GM19372 (cell line): ENCODE results near the gene ZYG11A.
A peak's percentile ranks its signal among the peaks of the same experiment; 100 is the strongest.
"Not testable (repeated sequence)": the region's sequence is repeated elsewhere in the genome, so short reads cannot be mapped to it uniquely, and the experiment has no call there.

Experiments used
- ATAC-seq: cut with Tn5 transposase; IDR thresholded peaks from one replicate; pipeline ENCODE4 v1.9.1; 2021; ENCODE audit warnings: mild to moderate bottlenecking, low read depth, moderate library complexity; ENCODE audit not compliant: unreplicated experiment

Gene ZYG11A

DNA sequence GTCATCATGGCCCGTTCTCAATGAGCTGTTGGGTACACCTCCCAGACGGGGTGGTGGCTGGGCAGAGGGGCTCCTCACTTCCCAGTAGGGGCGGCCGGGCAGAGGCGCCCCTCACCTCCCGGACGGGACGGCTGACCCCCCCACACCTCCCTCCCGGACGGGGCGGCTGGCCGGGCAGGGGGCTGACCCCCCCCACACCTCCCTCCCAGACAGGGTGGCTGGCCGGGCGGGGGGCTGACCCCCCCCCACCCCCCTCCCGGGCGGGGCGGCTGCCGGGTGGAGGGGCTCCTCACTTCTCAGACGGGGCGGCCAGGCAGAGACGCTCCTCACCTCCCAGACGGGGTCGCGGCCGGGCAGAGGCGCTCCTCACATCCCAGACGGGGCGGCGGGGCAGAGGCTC is 27.2 kb downstream of the ZYG11A start:
- ATAC-seq, result not testable (repeated sequence)

GRCh38 chr1:52876843-52877242 is 34.3 kb downstream of the ZYG11A start:
- ATAC-seq, result no peak

GRCh38 chr1:52877554-52877953 is 35.0 kb downstream of the ZYG11A start:
- no peak for ATAC-seq

- no peak for ATAC-seq
These were observed 37.6 kb downstream of the ZYG11A start for GRCh38 chr1:52880206-52880605.

- ATAC-seq, result no peak
These were observed 44.9 kb downstream of the ZYG11A start for GRCh38 chr1:52887483-52887882.

- no peak for ATAC-seq
These were observed 50.1 kb downstream of the ZYG11A start for GRCh38 chr1:52892424-52893215.

- no peak for ATAC-seq
These were observed 56.9 kb downstream of the ZYG11A start for GRCh38 chr1:52899445-52899894.

- ATAC-seq, result no peak
These were observed 57.8 kb downstream of the ZYG11A start for GRCh38 chr1:52900402-52900801.

GRCh38 chr1:52901384-52901783 is 58.8 kb downstream of the ZYG11A start:
- ATAC-seq, result no peak

- no peak for ATAC-seq
These were observed 61.8 kb downstream of the ZYG11A start for GRCh38 chr1:52904208-52904926.

DNA sequence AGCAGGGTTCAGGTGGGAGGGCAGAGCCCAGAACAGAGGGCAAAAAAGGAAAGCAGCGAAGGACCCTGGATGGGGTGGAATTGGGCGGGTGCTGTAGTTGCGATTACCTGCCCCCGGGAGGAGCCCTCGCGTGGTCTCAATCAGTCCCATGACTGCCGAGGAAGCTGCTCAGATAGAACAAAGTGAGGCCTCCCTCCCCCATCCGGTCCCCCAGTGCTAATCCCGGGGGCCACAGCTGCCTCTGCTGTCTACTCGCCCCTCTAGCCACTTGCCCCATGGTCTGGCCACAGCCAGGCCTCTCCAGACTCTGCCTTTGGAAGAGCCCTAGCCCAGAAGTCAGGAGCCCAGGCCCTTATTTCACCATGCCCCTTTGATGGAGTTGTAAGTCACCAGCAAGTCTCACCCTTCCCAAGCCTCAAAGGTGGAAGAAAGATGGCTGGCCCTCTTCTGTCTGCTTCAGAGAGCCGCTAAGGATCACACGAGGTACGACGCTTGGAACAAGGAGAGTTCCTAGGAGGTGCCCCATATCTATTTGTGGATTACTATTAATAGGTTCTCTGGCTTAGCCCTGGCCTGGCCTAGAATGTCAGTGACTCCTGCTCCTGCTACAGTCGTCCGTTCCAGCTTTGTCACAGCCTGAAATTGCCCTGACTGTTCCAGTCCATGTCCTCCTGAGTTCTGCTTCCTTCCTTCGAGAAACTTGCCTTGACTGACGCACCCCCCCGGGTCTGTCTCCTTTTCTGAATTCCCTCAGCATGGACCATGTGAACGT is 62.6 kb downstream of the ZYG11A start:
- peak; percentile 79 for ATAC-seq

DNA sequence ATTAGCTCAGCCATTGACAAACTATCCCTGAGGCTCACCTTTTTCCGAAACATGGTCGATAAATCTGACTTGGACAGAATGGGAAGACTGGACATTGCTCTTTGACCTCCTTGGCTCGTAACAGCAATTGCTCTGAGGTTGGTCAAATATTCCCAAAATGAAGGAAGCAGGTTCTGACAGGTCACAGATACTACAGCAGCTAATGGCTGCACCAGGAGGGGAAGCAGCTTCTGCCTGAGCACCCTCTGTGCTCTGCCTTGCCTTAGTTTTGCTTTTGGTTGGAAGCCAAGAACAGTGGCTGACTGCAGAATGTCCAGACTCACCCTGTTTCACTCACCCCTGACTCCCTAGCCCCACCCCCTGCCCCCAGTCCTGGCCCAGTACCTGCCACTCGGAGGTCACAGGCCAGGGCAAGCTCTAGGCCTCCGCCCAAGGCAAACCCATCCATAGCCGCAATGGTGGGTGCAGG is 63.6 kb downstream of the ZYG11A start:
- ATAC-seq, result no peak

GRCh38 chr1:52907068-52907811 is 64.7 kb downstream of the ZYG11A start:
- no peak for ATAC-seq

DNA sequence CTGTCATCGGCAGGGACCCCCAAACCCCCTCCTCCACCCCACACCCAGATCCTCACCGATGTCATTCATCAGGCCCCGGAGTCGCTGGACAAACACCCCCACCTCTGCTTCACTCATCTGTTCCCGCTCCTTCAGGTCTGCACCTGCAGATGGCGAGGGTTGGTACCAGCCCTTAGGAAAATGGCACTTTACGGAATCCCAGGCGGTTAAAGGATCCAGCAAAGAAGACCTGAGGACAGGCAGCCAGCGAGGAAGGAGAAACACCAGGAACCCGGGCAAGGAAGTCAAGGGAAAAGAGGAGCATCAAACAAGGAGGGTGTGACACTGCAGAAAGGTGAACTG is 65.2 kb downstream of the ZYG11A start:
- ATAC-seq, result no peak

DNA sequence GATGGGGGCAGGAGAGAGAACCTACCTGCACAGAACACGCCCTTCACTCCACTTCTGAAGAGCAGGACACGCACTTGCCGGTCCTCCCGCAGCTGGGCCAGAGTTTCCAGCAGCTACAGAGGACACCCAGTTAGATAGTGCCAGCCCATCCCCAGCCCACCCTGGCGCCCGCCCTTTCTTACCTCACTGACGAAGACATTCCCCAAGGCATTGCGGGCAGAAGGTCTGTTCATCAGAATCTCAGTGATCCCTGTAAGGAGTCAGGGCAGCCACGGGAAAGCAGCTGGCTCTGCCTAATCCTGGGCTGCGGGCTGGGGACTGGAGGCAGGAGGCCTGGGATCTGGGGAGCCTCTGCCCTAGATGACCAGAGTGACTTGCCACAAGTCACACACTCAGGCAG is 69.0 kb downstream of the ZYG11A start:
- no peak for ATAC-seq

DNA sequence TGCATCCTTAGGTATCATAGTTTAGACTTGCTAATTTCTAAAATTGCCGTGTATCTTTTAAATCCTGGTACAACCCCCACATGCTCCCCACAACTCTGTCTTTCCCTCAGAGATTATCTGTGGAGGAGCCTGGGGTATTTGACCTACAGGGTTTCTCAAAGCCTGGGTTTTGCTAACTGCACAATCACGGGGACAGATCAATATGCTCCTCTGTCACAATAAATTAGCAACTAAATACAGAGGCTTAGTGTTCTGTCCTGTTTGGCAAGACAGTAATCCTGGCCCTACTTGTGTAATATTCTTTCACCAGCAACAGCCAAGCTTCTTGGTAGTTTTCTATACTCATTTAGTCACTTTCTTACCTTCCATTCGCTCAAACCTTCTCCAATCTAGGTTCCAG is 70.5 kb downstream of the ZYG11A start:
- no peak for ATAC-seq

- ATAC-seq, result no peak
These were observed 71.0 kb downstream of the ZYG11A start for GRCh38 chr1:52913537-52913936.

- ATAC-seq, result no peak
These were observed 71.9 kb downstream of the ZYG11A start for GRCh38 chr1:52914463-52914862.

DNA sequence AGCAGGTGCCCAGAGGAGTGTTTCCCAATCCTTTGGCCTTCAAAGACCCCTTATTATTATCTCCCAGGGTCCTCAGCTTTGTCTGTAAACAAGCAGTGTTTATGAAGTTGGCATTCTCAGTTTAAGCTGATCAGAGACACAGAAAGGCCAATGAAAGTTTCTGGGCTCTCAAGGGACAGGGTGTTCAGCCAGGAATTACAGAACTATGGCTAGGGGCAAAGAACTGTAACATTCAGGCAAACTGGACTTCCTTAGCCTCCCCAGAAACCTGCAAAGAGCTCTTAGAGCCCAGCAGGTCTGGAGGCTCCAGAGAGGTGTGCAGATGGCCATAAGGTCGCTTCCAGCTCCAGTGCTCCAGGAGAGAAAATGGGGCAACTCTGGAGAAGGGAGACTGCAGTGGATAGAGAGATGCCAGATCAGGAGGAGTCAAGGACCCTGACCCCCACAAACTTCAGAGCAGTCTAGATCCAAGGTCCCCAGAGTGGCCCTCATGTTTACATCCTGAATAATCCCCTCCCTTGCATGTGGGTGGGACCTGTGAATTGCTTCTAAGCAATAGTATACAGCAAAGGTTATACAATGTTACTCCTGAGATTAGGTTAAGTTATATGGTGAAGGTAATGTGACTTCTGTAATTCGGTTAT is 72.8 kb downstream of the ZYG11A start:
- ATAC-seq, result no peak

DNA sequence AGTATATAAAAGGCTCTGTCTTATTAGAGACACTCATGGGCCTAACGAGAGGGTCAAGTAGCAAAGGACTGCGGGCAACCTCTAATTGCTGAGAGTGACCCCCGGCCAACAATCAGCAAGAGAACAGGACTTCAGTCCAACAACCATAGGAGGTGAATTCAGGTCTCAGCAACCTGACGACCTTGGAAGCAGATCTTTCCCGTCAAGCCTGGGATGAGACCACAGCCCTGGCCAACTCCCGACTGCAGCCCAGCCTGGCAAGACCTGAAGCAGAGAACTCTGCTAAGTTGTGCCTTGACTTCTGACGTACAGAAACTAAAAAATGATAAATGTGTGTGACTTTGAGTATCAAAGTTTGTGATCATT is 73.3 kb downstream of the ZYG11A start:
- no peak for ATAC-seq
